HCT116 (cell line): ENCODE results near the gene ANAPC2. TPM values are rescaled to one million over a fixed set of nuclear protein-coding genes. Genes with fewer than 3 reads are reported as not detected.

Experiments used
- ATAC-seq: fragments of 200-7000 bp; cut with Tn5 transposase; 2 replicates; pipeline ENCODE4 v1.9.1; 2020; ENCODE audit warnings: mild to moderate bottlenecking, moderate library complexity
- BruUV-seq: library from RNA; stranded (reverse); fragments of 400-500 nt; replicated peaks from 2 replicates; lab custom pipeline; 2021; lab: Mats Ljungman, UMichigan
- CTCF ChIA-PET: fragments of 300-600 bp; sonication (Branson Sonifier 250); formaldehyde crosslinking; loops from one replicate; lab custom pipeline; 2021; ENCODE audit warnings: antibody characterized with exemption; lab: Charles Lee
- POLR2A ChIA-PET: fragments of 300-600, 350-600 bp; sonication (Branson Sonifier 250); formaldehyde crosslinking; loops from one replicate; lab custom pipeline; 2021; ENCODE audit warnings: antibody characterized with exemption; lab: Charles Lee
- RAD21 ChIA-PET, 2 experiments: fragments of 300-600 bp; sonication (Branson Sonifier 250); formaldehyde crosslinking; loops; one replicate each; lab custom pipeline; 2023; ENCODE audit warnings: low total read pairs in 2 of 2; ENCODE audit not compliant: uncharacterized antibody in 2 of 2, unreplicated experiment in 2 of 2, low non-redundant PET in 1 of 2; lab: Charles Lee
- DNase-seq: peaks from one replicate; pipeline ENCODE4 v3.0.0-alpha.2; 2010; ENCODE audit warnings: low read depth, low spot score
- H2AFZ ChIP-seq: fragments of 200-600 bp; shearing (Covaris generic), sonication (generic); 2 replicates; pipeline ENCODE4 v1.6.1; 2017; ENCODE audit warnings: low read depth, mixed run types, mixed read lengths, antibody characterized with exemption, low read length; ENCODE audit not compliant: poor library complexity, severe bottlenecking
- H3K27ac ChIP-seq: 2 replicates; pipeline ENCODE4 v1.5.1; 2012; ENCODE audit warnings: low read depth, low read length
- H3K27me3 ChIP-seq: fragments of 200-600 bp; sonication (generic); 2 replicates; pipeline ENCODE4 v1.6.1; 2016; ENCODE audit warnings: mixed run types, low read length, mixed read lengths; ENCODE audit not compliant: insufficient read depth
- H3K36me3 ChIP-seq, 2 experiments: fragments of 200-500 bp in 1 of 2; fragments of 200-600 bp in 1 of 2; sonication (Bioruptor generic) in 1 of 2; sonication (generic) in 1 of 2; 2 replicates each; pipeline versions ENCODE4 v1.5.1 to v1.6.1; 2014 to 2016; ENCODE audit warnings: low read length in 2 of 2, inconsistent platforms in 1 of 2, mixed read lengths in 1 of 2, mixed run types in 1 of 2; ENCODE audit not compliant: insufficient read depth in 2 of 2, control insufficient read depth in 1 of 2
- H3K4me1 ChIP-seq, 2 experiments: fragments of 200-600 bp in 1 of 2; sonication (generic) in 1 of 2; 2 replicates each; pipeline versions ENCODE4 v1.5.1 to v1.6.1; 2012 to 2017; ENCODE audit warnings: low read length in 2 of 2, inconsistent platforms in 1 of 2, mild to moderate bottlenecking in 1 of 2, mixed read lengths in 1 of 2, mixed run types in 1 of 2, moderate library complexity in 1 of 2; ENCODE audit not compliant: insufficient read depth in 2 of 2, control insufficient read depth in 1 of 2
- H3K4me2 ChIP-seq: fragments of 200-600 bp; sonication (generic); 2 replicates; pipeline ENCODE4 v1.6.1; 2017; ENCODE audit warnings: mixed run types, low read length, mixed read lengths
- H3K4me3 ChIP-seq, 2 experiments: fragments of 200-600 bp in 1 of 2; sonication (generic) in 1 of 2; replicated peaks in 1 of 2; 2 replicates each; pipeline ENCODE4 v1.5.1; 2011 to 2016; ENCODE audit warnings: low read length in 2 of 2, control low read depth in 1 of 2, low read depth in 1 of 2, mild to moderate bottlenecking in 1 of 2, mixed read lengths in 1 of 2, mixed run types in 1 of 2
- H3K79me2 ChIP-seq: fragments of 200-600 bp; sonication (generic); 2 replicates; pipeline ENCODE4 v1.6.1; 2017; ENCODE audit warnings: mild to moderate bottlenecking, mixed run types, low read length, moderate library complexity, mixed read lengths; ENCODE audit not compliant: insufficient read depth
- H3K9ac ChIP-seq: fragments of 200-600 bp; sonication (generic); 2 replicates; pipeline ENCODE4 v1.6.1; 2016; ENCODE audit warnings: low read length, mixed read lengths
- H3K9me2 ChIP-seq: fragments of 200-600 bp; sonication (generic), shearing (Covaris generic); 2 replicates; pipeline ENCODE4 v1.6.1; 2017; ENCODE audit warnings: mixed run types, mild to moderate bottlenecking, moderate library complexity; ENCODE audit not compliant: insufficient read depth
- H3K9me3 ChIP-seq, 2 experiments: fragments of 200-500 bp in 1 of 2; fragments of 200-600 bp in 1 of 2; sonication (Bioruptor generic) in 1 of 2; sonication (generic) in 1 of 2; 2 replicates each; pipeline ENCODE4 v1.6.1; 2014 to 2017; ENCODE audit warnings: low read length in 2 of 2, mixed read lengths in 2 of 2, inconsistent platforms in 1 of 2, low read depth in 1 of 2, mild to moderate bottlenecking in 1 of 2, mixed run types in 1 of 2, moderate library complexity in 1 of 2; ENCODE audit not compliant: control insufficient read depth in 1 of 2, insufficient read depth in 1 of 2
- H4K20me1 ChIP-seq: fragments of 200-600 bp; sonication (generic), shearing (Covaris generic); 2 replicates; pipeline ENCODE4 v1.6.1; 2017; ENCODE audit warnings: mixed run types, mild to moderate bottlenecking, moderate library complexity; ENCODE audit not compliant: insufficient read depth
- CBX3 ChIP-seq: IDR thresholded peaks from 2 replicates; pipeline ENCODE4 v1.6.1; 2012; ENCODE audit warnings: low read depth
- CEBPB ChIP-seq: IDR thresholded peaks from 2 replicates; pipeline ENCODE4 v1.6.1; 2012; ENCODE audit warnings: low read depth
- EGR1 ChIP-seq: IDR thresholded peaks from 2 replicates; pipeline ENCODE4 v1.6.1; 2012; ENCODE audit warnings: low read depth
- ELF1 ChIP-seq: IDR thresholded peaks from 2 replicates; pipeline ENCODE4 v1.6.1; 2012; ENCODE audit warnings: low read depth, borderline replicate concordance
- EZH2phosphoT487 ChIP-seq: fragments of 200-600 bp; IDR thresholded peaks from 2 replicates; pipeline ENCODE4 v1.6.1; 2018; ENCODE audit warnings: antibody characterized with exemption, borderline replicate concordance
- POLR2AphosphoS5 ChIP-seq: IDR thresholded peaks from 2 replicates; pipeline ENCODE4 v1.6.1; 2011; ENCODE audit warnings: mild to moderate bottlenecking, low read depth, low read length, moderate library complexity
- RAD21 ChIP-seq: IDR thresholded peaks from 2 replicates; pipeline ENCODE4 v1.6.1; 2012; ENCODE audit warnings: low read depth, mild to moderate bottlenecking
- SP1 ChIP-seq: IDR thresholded peaks from 2 replicates; pipeline ENCODE4 v1.6.1; 2012; ENCODE audit warnings: low read depth
- TCF7L2 ChIP-seq: IDR thresholded peaks from 2 replicates; pipeline ENCODE4 v1.7.0; 2011; ENCODE audit warnings: borderline replicate concordance, inconsistent platforms; ENCODE audit not compliant: insufficient read depth, insufficient read length; ENCODE audit errors: extremely low read depth
- YY1 ChIP-seq: IDR thresholded peaks from 2 replicates; pipeline ENCODE4 v1.6.1; 2011; ENCODE audit warnings: low read length, low read depth, moderate library complexity, mild to moderate bottlenecking; ENCODE audit not compliant: insufficient replicate concordance; ENCODE audit errors: extremely low read depth
- ZNF274 ChIP-seq: fragments of 200-500 bp; sonication (Bioruptor generic); IDR thresholded peaks from 2 replicates; pipeline ENCODE4 v1.6.1; 2014; ENCODE audit warnings: mild to moderate bottlenecking, low read depth, low read length, inconsistent platforms
- intact Hi-C: fragments of 100-400 bp; cut with micrococcal nuclease; formaldehyde crosslinking; loops from 2 replicates; pipeline ENCODE4 v1.10.0; 2022
- total RNA-seq: library from RNA; stranded (reverse); gene quantifications from one replicate; pipeline ENCODE4 v1.2.1, GENCODE V29; 2021; ENCODE audit not compliant: unreplicated experiment
- TF ChIP-seq, protein P1 (sequence below), 3 experiments: fragments of 200-600 bp in 1 of 3; sonication (generic) in 1 of 3; IDR thresholded peaks in 2 of 3; conservative IDR thresholded peaks in 1 of 3; 2 replicates each; pipeline ENCODE4 v1.5.1; 2012 to 2017; ENCODE audit warnings: low read depth in 2 of 3, low read length in 2 of 3, antibody characterized with exemption in 1 of 3, borderline replicate concordance in 1 of 3, control low read depth in 1 of 3, mild to moderate bottlenecking in 1 of 3, mixed read lengths in 1 of 3, mixed run types in 1 of 3, moderate library complexity in 1 of 3; ENCODE audit not compliant: insufficient read depth in 1 of 3
- TF ChIP-seq, protein P2 (sequence below): IDR thresholded peaks from 2 replicates; pipeline ENCODE4 v1.6.1; 2012
- TF ChIP-seq, protein P3 (sequence below): IDR thresholded peaks from 2 replicates; pipeline ENCODE4 v1.6.1; 2012
- TF ChIP-seq, protein P4 (sequence below): IDR thresholded peaks from 2 replicates; pipeline ENCODE4 v1.6.1; 2012; ENCODE audit warnings: low read depth

The ANAPC2 gene
- total RNA-seq, 1 experiment from 2014 or later = 75.5 TPM

DNA sequence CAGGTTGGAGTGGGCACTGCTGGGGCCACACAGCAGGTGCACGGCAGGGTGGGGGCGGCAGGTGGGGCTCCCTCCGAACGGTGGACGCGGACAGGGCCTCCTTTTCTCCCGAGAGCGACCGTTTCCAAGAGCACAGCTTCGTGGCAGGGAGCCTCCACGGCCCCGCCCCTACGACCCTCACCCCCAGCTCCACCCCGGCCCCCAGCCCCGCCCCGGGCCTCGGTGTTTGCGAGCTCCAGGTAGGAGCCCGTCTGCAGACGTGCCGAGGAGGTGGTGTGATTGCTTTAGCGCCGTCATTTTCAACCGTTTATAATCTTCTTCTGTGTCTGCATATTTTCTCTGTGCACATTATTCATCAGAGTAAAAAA lies 40.6 kb downstream of the ANAPC2 start (continued):
- TF ChIP-seq ELF1 (no peak), CBX3 (no peak)

DNA sequence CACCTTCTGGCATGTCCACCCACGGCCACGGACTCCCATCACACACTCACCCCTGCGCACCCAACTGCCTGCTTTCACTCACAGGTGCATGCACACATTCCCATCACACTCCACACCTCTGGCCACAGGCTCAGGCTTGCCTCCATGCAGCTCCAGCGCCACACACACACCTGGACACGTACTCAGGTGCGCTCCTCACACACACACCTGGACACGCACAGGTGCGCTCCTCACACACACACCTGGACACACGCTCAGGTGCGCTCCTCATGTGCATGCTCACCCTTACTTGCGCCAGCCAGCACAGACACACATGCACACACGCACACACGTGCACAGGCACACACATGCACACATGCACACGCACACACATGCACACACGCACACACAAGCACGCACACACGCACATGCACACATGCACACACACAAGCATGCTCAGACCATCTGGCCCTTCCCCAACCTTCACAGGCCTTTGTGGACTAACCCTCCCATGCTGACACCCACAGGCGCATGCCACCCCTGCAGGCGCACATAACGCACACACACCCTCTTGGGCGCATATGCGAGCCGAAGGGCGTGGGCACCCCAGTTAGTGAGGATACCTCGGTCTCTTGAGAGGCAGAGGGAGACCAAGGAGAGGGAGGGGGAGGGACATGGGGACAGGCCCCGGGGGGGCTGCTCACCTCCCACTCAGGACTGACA lies 41.1 kb downstream of the ANAPC2 start:
- no peak overlapping the region for H2AFZ ChIP-seq
- H3K4me1 ChIP-seq = peaks cover 12 to 22% of the 10 kb centered on the region in 2 experiments
- H3K36me3 ChIP-seq = no peaks in the 10 kb centered on the region
- H3K4me3 ChIP-seq = no peak overlapping the region
- no peak overlapping the region for H3K4me2 ChIP-seq
- no peak overlapping the region for H3K27ac ChIP-seq
- TF ChIP-seq EGR1 (no peak), YY1 (no peak), TCF7L2 (no peak), ZNF274 (no peak), ELF1 (no peak), SP1 (no peak), CBX3 (no peak), RAD21 (no peak), POLR2AphosphoS5 (no peak), EZH2phosphoT487 (no peak), CEBPB (no peak)
- TF ChIP-seq, protein P1, sequence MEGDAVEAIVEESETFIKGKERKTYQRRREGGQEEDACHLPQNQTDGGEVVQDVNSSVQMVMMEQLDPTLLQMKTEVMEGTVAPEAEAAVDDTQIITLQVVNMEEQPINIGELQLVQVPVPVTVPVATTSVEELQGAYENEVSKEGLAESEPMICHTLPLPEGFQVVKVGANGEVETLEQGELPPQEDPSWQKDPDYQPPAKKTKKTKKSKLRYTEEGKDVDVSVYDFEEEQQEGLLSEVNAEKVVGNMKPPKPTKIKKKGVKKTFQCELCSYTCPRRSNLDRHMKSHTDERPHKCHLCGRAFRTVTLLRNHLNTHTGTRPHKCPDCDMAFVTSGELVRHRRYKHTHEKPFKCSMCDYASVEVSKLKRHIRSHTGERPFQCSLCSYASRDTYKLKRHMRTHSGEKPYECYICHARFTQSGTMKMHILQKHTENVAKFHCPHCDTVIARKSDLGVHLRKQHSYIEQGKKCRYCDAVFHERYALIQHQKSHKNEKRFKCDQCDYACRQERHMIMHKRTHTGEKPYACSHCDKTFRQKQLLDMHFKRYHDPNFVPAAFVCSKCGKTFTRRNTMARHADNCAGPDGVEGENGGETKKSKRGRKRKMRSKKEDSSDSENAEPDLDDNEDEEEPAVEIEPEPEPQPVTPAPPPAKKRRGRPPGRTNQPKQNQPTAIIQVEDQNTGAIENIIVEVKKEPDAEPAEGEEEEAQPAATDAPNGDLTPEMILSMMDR (IDR thresholded peaks at IDR 0.05 in 2 of 3, conservative IDR thresholded peaks at IDR 0.05 in 1 of 3; ENCODE audit: borderline replicate concordance in 1 of 3, insufficient read depth in 1 of 3, low read depth in 2 of 3, low read length in 2 of 3) = no peak
- TF ChIP-seq, protein P2, sequence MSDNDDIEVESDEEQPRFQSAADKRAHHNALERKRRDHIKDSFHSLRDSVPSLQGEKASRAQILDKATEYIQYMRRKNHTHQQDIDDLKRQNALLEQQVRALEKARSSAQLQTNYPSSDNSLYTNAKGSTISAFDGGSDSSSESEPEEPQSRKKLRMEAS = no peak
- TF ChIP-seq, protein P3, sequence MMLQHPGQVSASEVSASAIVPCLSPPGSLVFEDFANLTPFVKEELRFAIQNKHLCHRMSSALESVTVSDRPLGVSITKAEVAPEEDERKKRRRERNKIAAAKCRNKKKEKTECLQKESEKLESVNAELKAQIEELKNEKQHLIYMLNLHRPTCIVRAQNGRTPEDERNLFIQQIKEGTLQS = no peak
- TF ChIP-seq, protein P4, sequence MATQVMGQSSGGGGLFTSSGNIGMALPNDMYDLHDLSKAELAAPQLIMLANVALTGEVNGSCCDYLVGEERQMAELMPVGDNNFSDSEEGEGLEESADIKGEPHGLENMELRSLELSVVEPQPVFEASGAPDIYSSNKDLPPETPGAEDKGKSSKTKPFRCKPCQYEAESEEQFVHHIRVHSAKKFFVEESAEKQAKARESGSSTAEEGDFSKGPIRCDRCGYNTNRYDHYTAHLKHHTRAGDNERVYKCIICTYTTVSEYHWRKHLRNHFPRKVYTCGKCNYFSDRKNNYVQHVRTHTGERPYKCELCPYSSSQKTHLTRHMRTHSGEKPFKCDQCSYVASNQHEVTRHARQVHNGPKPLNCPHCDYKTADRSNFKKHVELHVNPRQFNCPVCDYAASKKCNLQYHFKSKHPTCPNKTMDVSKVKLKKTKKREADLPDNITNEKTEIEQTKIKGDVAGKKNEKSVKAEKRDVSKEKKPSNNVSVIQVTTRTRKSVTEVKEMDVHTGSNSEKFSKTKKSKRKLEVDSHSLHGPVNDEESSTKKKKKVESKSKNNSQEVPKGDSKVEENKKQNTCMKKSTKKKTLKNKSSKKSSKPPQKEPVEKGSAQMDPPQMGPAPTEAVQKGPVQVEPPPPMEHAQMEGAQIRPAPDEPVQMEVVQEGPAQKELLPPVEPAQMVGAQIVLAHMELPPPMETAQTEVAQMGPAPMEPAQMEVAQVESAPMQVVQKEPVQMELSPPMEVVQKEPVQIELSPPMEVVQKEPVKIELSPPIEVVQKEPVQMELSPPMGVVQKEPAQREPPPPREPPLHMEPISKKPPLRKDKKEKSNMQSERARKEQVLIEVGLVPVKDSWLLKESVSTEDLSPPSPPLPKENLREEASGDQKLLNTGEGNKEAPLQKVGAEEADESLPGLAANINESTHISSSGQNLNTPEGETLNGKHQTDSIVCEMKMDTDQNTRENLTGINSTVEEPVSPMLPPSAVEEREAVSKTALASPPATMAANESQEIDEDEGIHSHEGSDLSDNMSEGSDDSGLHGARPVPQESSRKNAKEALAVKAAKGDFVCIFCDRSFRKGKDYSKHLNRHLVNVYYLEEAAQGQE = no peak
- ChIA-PET POLR2A (no interaction called here), RAD21 (no interaction called here), CTCF (no interaction called here)
- ATAC-seq (no peak), DNase-seq (no peak)
- no peaks in the 10 kb centered on the region for H3K27me3 ChIP-seq
- BruUV-seq = no TSS peak
- no peaks in the 10 kb centered on the region for H3K79me2 ChIP-seq
- no peaks in the 10 kb centered on the region for H3K9me2 ChIP-seq
- H3K9ac ChIP-seq = no peak overlapping the region
- intact Hi-C loops = no loop called here
- H3K9me3 ChIP-seq = no peaks in the 10 kb centered on the region
- no peaks in the 10 kb centered on the region for H4K20me1 ChIP-seq
